NCI-H510A (cell line): Measurements from ENCODE around the gene LMTK3.

Source experiments
- DNase-seq: peaks from one replicate; lab custom pipeline; 2025; lab: John Stamatoyannopoulos, UW

LMTK3 gene

GRCh38 chr19:48469934-48470680, 41.5 kb downstream of the LMTK3 start:
- DNase-seq = no peak

DNA sequence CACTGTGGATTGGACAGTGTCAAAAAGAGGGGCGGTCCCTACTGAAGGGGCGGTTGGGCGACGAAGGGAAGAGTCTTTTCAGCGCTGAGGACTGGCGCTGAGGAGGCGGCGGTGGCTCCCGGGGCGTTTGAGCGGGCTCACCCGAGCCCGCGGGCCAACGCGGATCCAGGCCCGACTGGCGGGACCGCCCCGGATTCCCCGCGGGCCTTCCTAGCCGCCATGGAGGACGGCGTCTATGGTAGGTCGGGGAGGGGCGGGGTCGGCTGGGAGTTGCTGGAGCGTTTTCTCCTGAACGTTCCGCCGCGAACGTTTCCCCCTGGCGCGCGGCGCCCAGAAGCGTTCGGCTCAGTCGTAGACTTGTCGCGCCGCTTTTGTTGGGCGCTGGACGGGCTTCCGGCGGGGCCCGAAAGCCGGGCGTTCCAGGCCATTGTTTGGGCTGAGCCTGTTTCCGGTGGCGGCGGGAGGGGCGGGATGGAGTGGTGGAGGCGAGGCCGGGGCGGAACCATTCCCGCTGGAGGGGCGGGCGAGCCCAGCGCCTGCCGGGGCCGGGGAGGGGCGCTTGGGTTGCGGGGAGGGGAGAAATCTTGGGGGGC, 42.2 kb downstream of the LMTK3 start, which contains the start of gene CYTH2:
Gene CYTH2 (plus strand): TSS at position 81 of the 593 bp plus-strand sequence. CDS start 139 bp downstream, at position 220.
- peak; percentile 77 for DNase-seq

GRCh38 chr19:48468772-48469288, 42.8 kb downstream of the LMTK3 start:
- peak; percentile 98 for DNase-seq

- DNase-seq = no peak
Observed at GRCh38 chr19:48466561-48467325, 44.9 kb downstream of the LMTK3 start.

- DNase-seq = no peak
Observed at GRCh38 chr19:48465215-48465614, 46.4 kb downstream of the LMTK3 start.

- DNase-seq = no peak
Observed at GRCh38 chr19:48461982-48462655, 49.5 kb downstream of the LMTK3 start.

- no peak for DNase-seq
Observed at GRCh38 chr19:48461651-48461981, 50.0 kb downstream of the LMTK3 start.

- DNase-seq = no peak
Observed at GRCh38 chr19:48458016-48458415, 53.6 kb downstream of the LMTK3 start.

DNA sequence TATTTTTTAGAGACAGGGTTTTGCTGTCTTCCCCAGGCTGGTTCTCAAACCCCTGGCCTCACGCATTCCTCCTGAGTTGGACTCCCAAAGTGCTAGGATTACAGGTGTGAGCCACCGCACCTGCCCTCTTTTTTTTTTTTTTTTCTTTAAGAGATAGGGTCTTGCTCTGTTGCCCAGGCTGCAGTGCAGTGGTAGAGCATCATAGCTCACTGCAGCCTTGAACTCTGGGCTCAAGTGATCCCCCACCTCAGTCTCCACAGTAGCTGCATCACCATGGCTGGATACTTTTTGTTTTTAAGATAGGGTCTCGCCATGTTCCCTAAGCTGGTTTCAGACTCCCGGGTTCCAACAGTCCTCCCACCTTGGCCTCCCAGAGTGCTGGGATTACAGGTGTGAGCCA, 54.8 kb downstream of the LMTK3 start:
- no peak for DNase-seq

DNA sequence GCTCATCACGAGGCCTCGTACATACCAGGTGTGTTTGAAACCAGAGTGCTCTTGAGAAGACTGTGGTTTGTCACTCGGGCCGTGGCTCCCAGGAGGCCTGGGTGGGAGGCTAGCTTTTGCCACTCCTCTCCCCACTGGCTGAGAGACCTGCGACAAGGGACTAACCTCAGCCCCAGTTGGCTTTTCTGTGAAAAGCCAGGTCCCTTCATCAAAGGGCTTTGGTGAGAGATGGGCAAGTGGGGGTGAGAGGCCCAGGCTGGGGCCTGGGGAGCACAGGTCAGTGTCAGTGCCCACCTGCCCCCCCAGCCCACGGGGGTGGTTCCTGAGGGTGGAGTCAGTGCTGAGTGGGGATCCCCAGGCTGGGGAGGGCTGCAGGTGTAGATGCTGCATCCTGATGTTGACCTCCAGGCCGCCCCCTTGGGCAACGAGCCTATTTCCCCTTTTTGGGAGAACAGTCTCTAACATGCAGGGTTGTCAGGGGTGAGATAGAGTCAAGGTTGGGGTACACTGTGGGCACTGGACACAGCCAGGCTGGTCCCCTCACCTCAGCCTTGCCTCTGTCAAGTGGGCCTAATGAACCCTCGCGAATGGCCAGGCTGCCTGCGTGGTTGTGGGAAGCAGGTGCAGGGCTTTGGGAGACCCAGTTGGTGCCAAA, 55.6 kb downstream of the LMTK3 start:
- no peak for DNase-seq

DNA sequence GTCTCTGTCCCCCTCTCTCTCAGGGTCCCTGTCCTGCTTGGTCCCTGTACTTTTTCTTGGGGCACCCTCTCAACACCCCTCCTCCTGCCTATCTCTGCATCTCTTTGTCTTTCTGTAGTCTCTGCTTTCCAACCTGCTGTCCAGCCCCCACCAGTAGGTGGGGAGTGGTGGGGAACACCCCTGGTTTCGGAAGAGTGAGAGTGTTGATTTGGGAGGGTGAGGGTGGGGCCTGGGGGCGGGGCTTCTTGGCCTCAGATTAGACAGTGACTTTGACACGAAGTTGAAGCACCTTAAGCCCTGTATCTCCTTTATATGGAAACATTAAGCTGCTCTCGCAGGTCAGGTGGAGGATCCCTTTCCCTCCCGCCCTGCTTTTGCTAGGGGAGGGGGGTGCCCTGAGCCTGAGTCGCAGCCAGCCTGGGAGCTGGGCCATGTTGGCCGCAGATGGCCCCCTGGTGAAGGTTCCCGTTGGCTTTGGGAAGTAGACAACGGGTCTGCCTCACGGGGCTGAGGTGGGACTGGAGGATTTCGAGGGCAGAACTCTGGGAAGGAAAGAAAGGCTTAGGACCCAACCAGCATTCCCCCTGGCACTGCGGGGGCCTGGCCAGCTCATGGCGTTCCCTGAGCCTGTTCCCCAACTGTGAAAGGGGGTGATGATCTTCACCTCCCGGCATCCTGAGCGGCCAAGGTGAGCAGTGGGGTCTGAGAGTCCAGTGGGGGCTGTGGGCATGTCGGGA, 56.3 kb downstream of the LMTK3 start, which contains the start of gene KCNJ14:
Gene KCNJ14 (plus strand): TSS at position 404 of the 737 bp plus-strand sequence. CDS start 6,151 bp downstream, outside the sequence.
- no peak for DNase-seq

GRCh38 chr19:48454150-48454730, 57.4 kb downstream of the LMTK3 start:
- DNase-seq = no peak

- DNase-seq = no peak
Observed at GRCh38 chr19:48452289-48453190, 59.1 kb downstream of the LMTK3 start.

GRCh38 chr19:48451624-48452023, 60.0 kb downstream of the LMTK3 start:
- no peak for DNase-seq

DNA sequence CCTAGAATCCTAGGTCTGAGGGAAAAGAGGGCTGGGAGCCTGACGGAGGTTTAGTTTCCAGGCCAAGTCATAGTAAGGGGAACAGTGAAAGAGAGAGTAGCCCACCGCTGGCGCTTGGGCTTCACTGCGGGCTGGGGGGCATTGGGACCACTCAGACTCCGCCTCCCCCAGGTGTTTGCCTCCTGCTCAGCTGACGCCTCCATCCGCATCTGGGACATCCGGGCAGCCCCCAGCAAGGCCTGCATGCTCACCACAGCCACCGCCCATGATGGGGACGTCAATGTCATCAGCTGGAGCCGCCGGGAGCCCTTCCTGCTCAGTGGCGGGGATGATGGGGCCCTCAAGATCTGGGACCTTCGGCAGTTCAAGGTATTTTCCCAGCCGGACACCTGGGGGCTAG, 60.8 kb downstream of the LMTK3 start:
- DNase-seq = no peak

- DNase-seq = no peak
Observed at GRCh38 chr19:48450441-48450840, 61.2 kb downstream of the LMTK3 start.

DNA sequence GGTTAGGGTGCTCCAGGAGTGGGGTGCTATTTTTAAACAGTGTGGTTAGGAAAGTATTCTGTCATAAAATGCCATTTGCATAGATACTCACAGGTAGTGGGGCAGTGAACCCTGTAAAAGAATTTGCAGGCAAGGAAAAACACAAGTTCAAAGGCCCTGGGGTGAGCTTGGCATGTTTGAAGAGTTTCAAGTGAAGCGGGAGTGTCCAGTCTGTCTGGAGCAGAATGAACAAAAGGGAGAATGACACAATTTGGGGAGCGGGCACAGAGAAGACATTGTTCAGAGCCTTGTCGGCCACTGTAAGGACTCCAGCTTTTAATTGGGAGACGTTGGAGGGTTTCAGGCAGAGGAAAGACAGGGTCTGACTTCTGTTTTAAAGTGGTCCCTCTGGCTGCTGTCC, 63.1 kb downstream of the LMTK3 start:
- DNase-seq = no peak

GRCh38 chr19:48446579-48446978, 65.1 kb downstream of the LMTK3 start:
- DNase-seq = no peak
